Thymus (tissue), 11 donors: Measurements from ENCODE around the gene PROK2. TPM values are rescaled to one million over a fixed set of nuclear protein-coding genes. Genes with fewer than 3 reads are reported as not detected.

Source experiments
- DNase-seq, 9 donors: peaks; one replicate each; pipeline ENCODE4 v3.0.0-alpha.2; 2013; ENCODE audit warnings: low spot score in 9 of 9, low read depth in 6 of 9, missing footprints in 1 of 9
- H3K27ac ChIP-seq, 2 donors: one replicate each; pipeline ENCODE4 v1.5.1; 2013; ENCODE audit warnings: control low read depth in 1 of 2, low read depth in 1 of 2, low read length in 1 of 2, mild to moderate bottlenecking in 1 of 2, moderate library complexity in 1 of 2
- H3K27me3 ChIP-seq, 2 donors: one replicate each; pipeline ENCODE4 v1.5.1; 2013; ENCODE audit warnings: low read length in 1 of 2; ENCODE audit not compliant: control insufficient read depth in 2 of 2, insufficient read depth in 1 of 2
- H3K36me3 ChIP-seq, 2 donors: one replicate each; pipeline ENCODE4 v1.5.1; 2013; ENCODE audit warnings: low read length in 1 of 2, mild to moderate bottlenecking in 1 of 2, moderate library complexity in 1 of 2; ENCODE audit not compliant: control insufficient read depth in 2 of 2, insufficient read depth in 2 of 2
- H3K4me1 ChIP-seq, 2 donors: one replicate each; pipeline ENCODE4 v1.5.1; 2013; ENCODE audit warnings: low read length in 2 of 2; ENCODE audit not compliant: control insufficient read depth in 2 of 2, insufficient read depth in 2 of 2
- H3K4me3 ChIP-seq, 2 donors: one replicate each; pipeline ENCODE4 v1.5.1; 2013; ENCODE audit warnings: low read length in 2 of 2, control low read depth in 1 of 2, mild to moderate bottlenecking in 1 of 2
- H3K9me3 ChIP-seq, 2 donors: one replicate each; pipeline ENCODE4 v1.5.1; 2013; ENCODE audit warnings: low read length in 1 of 2, mild to moderate bottlenecking in 1 of 2; ENCODE audit not compliant: control insufficient read depth in 2 of 2, insufficient read depth in 1 of 2
- WGBS: extraction: QIAGEN DNeasy Blood & Tissue Kit; methylation state at CpG from one replicate; pipeline ENCODE4 v1.1.7; 2013; 5-methylcytosine and 5-hydroxymethylcytosine counted together
- polyA plus RNA-seq: library from polyadenylated mRNA; stranded (reverse); fragments of 200-250 nt; gene quantifications from one replicate; pipeline ENCODE4 v1.2.3, GENCODE V29; 2013
- total RNA-seq: library from RNA; stranded (reverse); fragments of 120-200 nt; gene quantifications from one replicate; pipeline ENCODE4 v1.2.4, GENCODE V29; 2013
- donor health status: healthy.

PROK2 gene
- total and polyA plus RNA-seq, 2 donors, result 0.14 to 0.57 TPM

DNA sequence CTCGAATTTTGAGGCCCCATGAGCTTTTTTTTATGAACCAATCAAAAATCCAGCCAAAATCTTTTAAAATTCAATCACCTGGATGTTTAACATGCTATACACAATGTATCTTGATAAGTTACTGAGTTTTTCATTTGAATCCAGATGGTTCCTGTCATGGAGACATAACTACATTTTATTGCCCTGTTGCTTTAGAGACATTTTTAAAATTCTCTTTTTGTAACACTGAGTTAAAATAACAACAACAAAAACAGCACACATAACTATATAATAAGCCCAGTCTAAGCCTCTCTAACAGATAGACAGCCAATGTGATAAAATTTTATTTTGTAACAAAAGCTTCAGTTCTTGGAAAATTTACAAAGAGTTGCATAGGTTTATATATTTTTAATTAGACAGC lies 1.8 kb downstream of the PROK2 start:
- Histone ChIP-seq H3K36me3 (no peaks in the 10 kb centered on the region), H3K4me1 (peaks cover 14 to 25% of the 10 kb centered on the region in 2 donors), H3K9me3 (no peaks in the 10 kb centered on the region), H3K27ac (no peak overlapping the region), H3K27me3 (peaks cover 27 to 48% of the 10 kb centered on the region in 2 donors), H3K4me3 (no peak overlapping the region)
- DNase-seq, result no peak
- 80% methylated on average over 1 of the region's 1 CpG for WGBS

DNA sequence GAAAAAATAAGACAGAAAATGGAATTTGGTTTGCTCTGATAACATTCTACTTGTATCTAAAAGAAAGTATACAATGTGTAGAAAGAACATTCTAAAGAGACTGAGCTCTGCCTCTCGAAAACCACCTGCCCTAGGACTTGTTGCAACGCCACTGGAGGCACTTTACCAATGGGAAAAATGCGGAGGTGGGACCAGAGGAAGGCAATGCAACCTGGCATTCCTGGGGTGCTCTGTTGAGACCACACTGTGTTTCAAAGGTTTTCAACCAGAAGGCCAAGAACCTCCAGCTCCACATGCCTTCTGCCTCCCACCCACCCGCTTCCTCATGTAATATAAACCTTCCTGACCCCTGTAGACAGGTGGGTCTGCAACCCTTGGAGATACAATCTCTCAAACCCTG lies 4.5 kb downstream of the PROK2 start:
- 73% methylated on average over 4 of the region's 4 CpGs for WGBS
- DNase-seq, result no peak
- H3K9me3 ChIP-seq, result no peaks in the 10 kb centered on the region
- H3K4me1 ChIP-seq, result peaks cover 14 to 21% of the 10 kb centered on the region in 2 donors
- no peak overlapping the region for H3K4me3 ChIP-seq
- H3K36me3 ChIP-seq, result no peaks in the 10 kb centered on the region
- H3K27me3 ChIP-seq, result peaks cover 15 to 24% of the 10 kb centered on the region in 2 donors
- H3K27ac ChIP-seq, result no peak overlapping the region

GRCh38 chr3:71779674-71780377 lies 5.1 kb downstream of the PROK2 start:
- H3K27ac ChIP-seq, result no peak overlapping the region
- 27% methylated on average over 6 of the region's 6 CpGs for whole genome bisulfite sequencing
- peaks cover 9 to 21% of the 10 kb centered on the region in 2 donors for H3K27me3 ChIP-seq

GRCh38 chr3:71778353-71778752 lies 6.6 kb downstream of the PROK2 start:
- H3K9me3 ChIP-seq, result no peaks in the 10 kb centered on the region
- no peak overlapping the region for H3K27ac ChIP-seq
- no peaks in the 10 kb centered on the region for H3K36me3 ChIP-seq
- no peak overlapping the region for H3K4me3 ChIP-seq
- H3K4me1 ChIP-seq, result peaks cover 4 to 11% of the 10 kb centered on the region in 2 donors
- H3K27me3 ChIP-seq, result peaks cover 0 to 6% of the 10 kb centered on the region in 2 donors
- WGBS, result 93% methylated on average over 3 of the region's 3 CpGs
- DNase-seq, result no peak

More at GRCh38 chr3:71779674-71780377, 5.1 kb downstream of the PROK2 start:
- Histone ChIP-seq H3K4me3 (no peak overlapping the region), H3K36me3 (no peaks in the 10 kb centered on the region), H3K4me1 (peaks cover 10 to 19% of the 10 kb centered on the region in 2 donors), H3K9me3 (no peaks in the 10 kb centered on the region)
- peak in 2 of 9 donors; percentile 20 to 41 for DNase-seq

DNA sequence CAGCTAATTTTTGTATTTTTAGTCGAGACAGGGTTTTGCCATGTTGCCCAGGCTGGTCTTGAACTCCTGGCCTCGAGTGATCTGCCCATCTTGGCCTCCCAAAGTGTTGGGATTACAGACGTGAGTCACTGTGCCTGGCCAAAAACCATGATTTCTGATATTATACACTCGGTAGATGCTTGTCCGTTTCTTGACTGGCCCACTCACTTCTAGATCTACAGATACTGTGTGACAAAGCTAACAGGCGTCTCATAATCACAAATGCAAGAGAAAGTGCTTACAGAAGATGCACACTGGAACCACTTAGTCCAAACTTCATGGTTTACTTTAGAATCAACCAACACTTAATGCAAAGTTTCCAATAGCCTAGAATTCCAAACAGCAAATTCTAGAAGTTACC lies 8.4 kb downstream of the PROK2 start:
- Histone ChIP-seq H3K4me3 (no peak overlapping the region), H3K27me3 (no peaks in the 10 kb centered on the region), H3K4me1 (peaks cover 4 to 11% of the 10 kb centered on the region in 2 donors), H3K9me3 (no peaks in the 10 kb centered on the region), H3K36me3 (no peaks in the 10 kb centered on the region), H3K27ac (no peak overlapping the region)
- WGBS, result 89% methylated on average over 6 of the region's 6 CpGs
- DNase-seq, result no peak

GRCh38 chr3:71771884-71772283 lies 13.1 kb downstream of the PROK2 start:
- Histone ChIP-seq H3K36me3 (no peaks in the 10 kb centered on the region), H3K27ac (no peak overlapping the region), H3K4me3 (no peak overlapping the region), H3K4me1 (no peaks in the 10 kb centered on the region), H3K27me3 (no peaks in the 10 kb centered on the region), H3K9me3 (no peaks in the 10 kb centered on the region)
- 89% methylated on average over 1 of the region's 1 CpG for WGBS
- no peak for DNase-seq

- no peaks in the 10 kb centered on the region for H3K9me3 ChIP-seq
- DNase-seq, result no peak
- WGBS, result 92% methylated on average over 5 of the region's 5 CpGs
- no peak overlapping the region for H3K27ac ChIP-seq
- no peaks in the 10 kb centered on the region for H3K27me3 ChIP-seq
- no peaks in the 10 kb centered on the region for H3K4me1 ChIP-seq
- H3K4me3 ChIP-seq, result no peak overlapping the region
- no peaks in the 10 kb centered on the region for H3K36me3 ChIP-seq
These were observed 13.8 kb downstream of the PROK2 start for GRCh38 chr3:71771126-71771525.

DNA sequence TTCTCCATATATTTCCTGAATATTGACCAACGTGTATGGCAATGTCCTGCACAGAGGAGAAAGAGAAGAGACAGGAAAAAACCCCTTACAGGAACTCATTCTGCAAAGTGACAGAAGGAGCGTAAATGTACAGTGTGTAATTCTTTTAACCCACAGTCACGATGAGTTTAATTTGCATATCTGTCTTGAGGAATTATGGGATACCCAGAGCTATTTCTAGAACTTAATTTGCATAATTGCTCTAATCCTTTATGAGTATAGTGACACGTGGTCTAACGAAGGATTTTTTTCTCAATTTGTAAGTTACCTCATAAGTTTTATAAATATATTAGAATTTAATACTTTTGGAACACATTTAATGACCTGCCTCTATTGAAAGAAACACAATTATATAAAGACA lies 21.5 kb downstream of the PROK2 start:
- peaks cover 0 to 3% of the 10 kb centered on the region in 2 donors for H3K27me3 ChIP-seq
- no peaks in the 10 kb centered on the region for H3K4me1 ChIP-seq
- no peak overlapping the region for H3K4me3 ChIP-seq
- 92% methylated on average over 5 of the region's 5 CpGs for WGBS
- H3K36me3 ChIP-seq, result no peaks in the 10 kb centered on the region
- no peak for DNase-seq
- no peaks in the 10 kb centered on the region for H3K9me3 ChIP-seq
- no peak overlapping the region for H3K27ac ChIP-seq

DNA sequence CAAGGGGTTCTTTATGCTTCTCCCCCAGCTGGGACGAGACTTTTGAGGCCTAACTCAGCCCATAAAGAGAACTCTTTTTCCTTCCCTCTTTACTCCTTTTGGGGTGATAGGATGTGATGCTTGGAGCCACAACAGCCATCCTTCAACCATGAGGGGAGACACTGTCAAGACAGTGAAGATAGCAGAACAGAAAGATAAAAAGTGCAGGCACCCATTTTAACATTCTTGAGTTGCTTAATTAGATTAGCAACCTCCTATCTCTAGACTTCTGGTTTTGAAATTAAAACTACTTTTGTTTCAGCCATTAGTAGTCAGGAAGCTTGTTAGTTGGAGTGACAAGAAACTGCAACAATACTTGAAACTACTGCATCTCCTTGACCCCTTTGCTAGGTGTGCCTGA lies 24.8 kb downstream of the PROK2 start:
- Histone ChIP-seq H3K4me3 (no peak overlapping the region), H3K9me3 (peaks cover 0 to 5% of the 10 kb centered on the region in 2 donors), H3K27me3 (peaks cover 17 to 26% of the 10 kb centered on the region in 2 donors), H3K4me1 (no peaks in the 10 kb centered on the region), H3K27ac (no peak overlapping the region), H3K36me3 (no peaks in the 10 kb centered on the region)
- 96% methylated on average over 1 of the region's 1 CpG for WGBS
- DNase-seq, result no peak
